Measurements from ENCODE around the gene HNF4A.

Gene HNF4A

GRCh38 chr20:44407402-44408184 lies 52.1 kb downstream of the HNF4A start:
- Histone ChIP-seq H3K27me3 (ENCODE audit: insufficient read depth, low read length) (no peaks in the 10 kb centered on the region), H3K4me1 (ENCODE audit: control insufficient read depth, insufficient read depth, low read length, unreplicated experiment) (peaks cover 5% of the 10 kb centered on the region), H3K27ac (ENCODE audit: low read depth, low read length) (no peak overlapping the region), H3K4me3 (ENCODE audit: low read depth, low read length) (no peak overlapping the region), H2AFZ (ENCODE audit: low read length, unreplicated experiment) (no peak overlapping the region), H3K79me2 (ENCODE audit: control insufficient read depth, insufficient read depth, low read length, unreplicated experiment) (no peaks in the 10 kb centered on the region), H3K36me3 (ENCODE audit: insufficient read depth, low read length) (no peaks in the 10 kb centered on the region)

- no peaks in the 10 kb centered on the region for H3K36me3 ChIP-seq (ENCODE audit: insufficient read depth, low read length)
- no peaks in the 10 kb centered on the region for H3K27me3 ChIP-seq (ENCODE audit: insufficient read depth, low read length)
- H3K4me1 ChIP-seq (ENCODE audit: control insufficient read depth, insufficient read depth, low read length, unreplicated experiment): peaks cover 5% of the 10 kb centered on the region
- no peak overlapping the region for H3K27ac ChIP-seq (ENCODE audit: low read depth, low read length)
- no peaks in the 10 kb centered on the region for H3K79me2 ChIP-seq (ENCODE audit: control insufficient read depth, insufficient read depth, low read length, unreplicated experiment)
- peak overlapping the region; percentile 46 for H2AFZ ChIP-seq (ENCODE audit: low read length, unreplicated experiment)
- H3K4me3 ChIP-seq (ENCODE audit: low read depth, low read length): no peak overlapping the region
Observed at GRCh38 chr20:44409132-44409600, 53.7 kb downstream of the HNF4A start.

GRCh38 chr20:44410583-44411019 lies 55.1 kb downstream of the HNF4A start:
- no peaks in the 10 kb centered on the region for H3K27me3 ChIP-seq (ENCODE audit: insufficient read depth, low read length)
- peaks cover 5% of the 10 kb centered on the region for H3K4me1 ChIP-seq (ENCODE audit: control insufficient read depth, insufficient read depth, low read length, unreplicated experiment)
- no peak overlapping the region for H2AFZ ChIP-seq (ENCODE audit: low read length, unreplicated experiment)
- H3K79me2 ChIP-seq (ENCODE audit: control insufficient read depth, insufficient read depth, low read length, unreplicated experiment): no peaks in the 10 kb centered on the region
- H3K4me3 ChIP-seq (ENCODE audit: low read depth, low read length): no peak overlapping the region
- no peak overlapping the region for H3K27ac ChIP-seq (ENCODE audit: low read depth, low read length)
- H3K36me3 ChIP-seq (ENCODE audit: insufficient read depth, low read length): no peaks in the 10 kb centered on the region

- H3K79me2 ChIP-seq (ENCODE audit: control insufficient read depth, insufficient read depth, low read length, unreplicated experiment): no peaks in the 10 kb centered on the region
- no peak overlapping the region for H2AFZ ChIP-seq (ENCODE audit: low read length, unreplicated experiment)
- H3K4me1 ChIP-seq (ENCODE audit: control insufficient read depth, insufficient read depth, low read length, unreplicated experiment): peaks cover 5% of the 10 kb centered on the region
- H3K4me3 ChIP-seq (ENCODE audit: low read depth, low read length): no peak overlapping the region
- no peaks in the 10 kb centered on the region for H3K27me3 ChIP-seq (ENCODE audit: insufficient read depth, low read length)
- no peak overlapping the region for H3K27ac ChIP-seq (ENCODE audit: low read depth, low read length)
- no peaks in the 10 kb centered on the region for H3K36me3 ChIP-seq (ENCODE audit: insufficient read depth, low read length)
Observed at GRCh38 chr20:44411020-44411756, 55.7 kb downstream of the HNF4A start.

GRCh38 chr20:44411757-44412401 lies 56.4 kb downstream of the HNF4A start:
- Histone ChIP-seq H3K4me1 (ENCODE audit: control insufficient read depth, insufficient read depth, low read length, unreplicated experiment) (peaks cover 5% of the 10 kb centered on the region), H3K27me3 (ENCODE audit: insufficient read depth, low read length) (no peaks in the 10 kb centered on the region), H3K4me3 (ENCODE audit: low read depth, low read length) (no peak overlapping the region), H2AFZ (ENCODE audit: low read length, unreplicated experiment) (no peak overlapping the region), H3K36me3 (ENCODE audit: insufficient read depth, low read length) (no peaks in the 10 kb centered on the region), H3K27ac (ENCODE audit: low read depth, low read length) (no peak overlapping the region), H3K79me2 (ENCODE audit: control insufficient read depth, insufficient read depth, low read length, unreplicated experiment) (no peaks in the 10 kb centered on the region)

GRCh38 chr20:44412402-44413144 lies 57.1 kb downstream of the HNF4A start:
- H3K4me3 ChIP-seq (ENCODE audit: low read depth, low read length): no peak overlapping the region
- no peak overlapping the region for H3K27ac ChIP-seq (ENCODE audit: low read depth, low read length)
- H3K27me3 ChIP-seq (ENCODE audit: insufficient read depth, low read length): no peaks in the 10 kb centered on the region
- no peak overlapping the region for H2AFZ ChIP-seq (ENCODE audit: low read length, unreplicated experiment)
- no peaks in the 10 kb centered on the region for H3K79me2 ChIP-seq (ENCODE audit: control insufficient read depth, insufficient read depth, low read length, unreplicated experiment)
- peaks cover 5% of the 10 kb centered on the region for H3K4me1 ChIP-seq (ENCODE audit: control insufficient read depth, insufficient read depth, low read length, unreplicated experiment)
- H3K36me3 ChIP-seq (ENCODE audit: insufficient read depth, low read length): no peaks in the 10 kb centered on the region

GRCh38 chr20:44413575-44414345 lies 58.3 kb downstream of the HNF4A start:
- Histone ChIP-seq H3K4me3 (ENCODE audit: low read depth, low read length) (no peak overlapping the region), H3K4me1 (ENCODE audit: control insufficient read depth, insufficient read depth, low read length, unreplicated experiment) (peaks cover 5% of the 10 kb centered on the region), H2AFZ (ENCODE audit: low read length, unreplicated experiment) (no peak overlapping the region), H3K27ac (ENCODE audit: low read depth, low read length) (no peak overlapping the region), H3K27me3 (ENCODE audit: insufficient read depth, low read length) (no peaks in the 10 kb centered on the region), H3K36me3 (ENCODE audit: insufficient read depth, low read length) (no peaks in the 10 kb centered on the region), H3K79me2 (ENCODE audit: control insufficient read depth, insufficient read depth, low read length, unreplicated experiment) (no peaks in the 10 kb centered on the region)

- H3K4me1 ChIP-seq (ENCODE audit: control insufficient read depth, insufficient read depth, low read length, unreplicated experiment): peaks cover 2% of the 10 kb centered on the region
- H3K4me3 ChIP-seq (ENCODE audit: low read depth, low read length): no peak overlapping the region
- no peak overlapping the region for H3K27ac ChIP-seq (ENCODE audit: low read depth, low read length)
- H3K27me3 ChIP-seq (ENCODE audit: insufficient read depth, low read length): no peaks in the 10 kb centered on the region
- H2AFZ ChIP-seq (ENCODE audit: low read length, unreplicated experiment): no peak overlapping the region
- H3K36me3 ChIP-seq (ENCODE audit: insufficient read depth, low read length): no peaks in the 10 kb centered on the region
- no peaks in the 10 kb centered on the region for H3K79me2 ChIP-seq (ENCODE audit: control insufficient read depth, insufficient read depth, low read length, unreplicated experiment)
Observed at GRCh38 chr20:44414346-44414714, 58.8 kb downstream of the HNF4A start.

GRCh38 chr20:44414808-44415207 lies 59.3 kb downstream of the HNF4A start:
- no peaks in the 10 kb centered on the region for H3K36me3 ChIP-seq (ENCODE audit: insufficient read depth, low read length)
- no peaks in the 10 kb centered on the region for H3K4me1 ChIP-seq (ENCODE audit: control insufficient read depth, insufficient read depth, low read length, unreplicated experiment)
- no peaks in the 10 kb centered on the region for H3K79me2 ChIP-seq (ENCODE audit: control insufficient read depth, insufficient read depth, low read length, unreplicated experiment)
- H3K27me3 ChIP-seq (ENCODE audit: insufficient read depth, low read length): no peaks in the 10 kb centered on the region
- no peak overlapping the region for H3K4me3 ChIP-seq (ENCODE audit: low read depth, low read length)
- H2AFZ ChIP-seq (ENCODE audit: low read length, unreplicated experiment): no peak overlapping the region
- no peak overlapping the region for H3K27ac ChIP-seq (ENCODE audit: low read depth, low read length)
